GM18498 (cell line): ENCODE results near the gene MAP3K20.
"Not testable (repeated sequence)": the region's sequence is repeated elsewhere in the genome, so short reads cannot be mapped to it uniquely, and the experiment has no call there.

Source experiments
- ATAC-seq: cut with Tn5 transposase; IDR thresholded peaks from one replicate; pipeline ENCODE4 v1.9.1; 2021; ENCODE audit warnings: mild to moderate bottlenecking, moderate library complexity; ENCODE audit not compliant: unreplicated experiment

Gene MAP3K20

DNA sequence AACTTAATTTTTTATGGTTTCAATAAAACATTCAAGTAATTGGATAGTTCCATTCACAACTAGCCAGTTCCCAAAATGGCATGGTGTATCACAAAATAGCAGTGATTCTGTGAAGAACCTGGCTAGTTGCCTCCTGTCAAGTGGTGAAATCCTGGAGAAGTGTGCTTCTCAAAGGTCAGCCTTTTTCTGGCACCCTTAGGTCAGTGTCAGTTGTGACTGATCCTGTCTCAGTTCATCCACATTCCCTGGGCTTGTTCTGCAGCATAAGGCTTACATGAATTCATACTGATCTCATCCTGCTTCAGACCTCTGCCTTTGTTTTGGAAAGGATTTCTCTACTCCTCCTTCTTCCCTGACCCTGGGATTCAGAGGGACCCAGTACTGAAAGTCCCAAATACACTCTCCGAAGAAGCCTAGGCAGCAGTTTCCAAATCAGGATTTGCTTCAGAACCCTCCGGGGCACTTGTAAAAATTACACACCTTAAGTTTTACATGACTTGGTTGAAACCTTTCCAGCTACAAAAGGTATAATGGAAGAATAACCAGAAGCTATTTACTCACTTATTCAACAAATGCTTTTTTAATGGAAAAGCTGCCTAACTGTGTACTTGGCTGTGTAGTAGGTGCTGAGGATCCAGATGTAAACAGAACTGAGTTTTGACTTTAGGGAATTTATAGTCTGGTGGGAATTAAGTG, 11.0 kb downstream of the MAP3K20 start:
- no peak for ATAC-seq

DNA sequence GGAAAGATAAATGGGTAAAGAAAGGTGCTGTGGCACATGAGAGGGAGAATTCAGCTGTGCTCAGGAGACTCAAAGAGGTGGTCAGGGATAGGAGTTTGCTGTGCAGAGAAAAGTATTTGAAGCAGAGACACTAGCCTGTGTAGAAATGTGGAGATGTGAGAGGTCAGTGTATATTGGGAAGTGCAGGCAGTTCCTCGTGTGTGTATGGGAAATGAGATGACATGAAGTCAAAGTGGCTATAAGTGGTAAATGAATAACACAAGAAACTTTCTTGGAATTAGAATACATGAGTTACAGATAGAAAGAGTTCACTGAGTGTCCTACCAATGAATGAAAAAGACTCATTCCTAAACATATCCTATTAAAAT, 11.6 kb downstream of the MAP3K20 start:
- ATAC-seq = no peak

DNA sequence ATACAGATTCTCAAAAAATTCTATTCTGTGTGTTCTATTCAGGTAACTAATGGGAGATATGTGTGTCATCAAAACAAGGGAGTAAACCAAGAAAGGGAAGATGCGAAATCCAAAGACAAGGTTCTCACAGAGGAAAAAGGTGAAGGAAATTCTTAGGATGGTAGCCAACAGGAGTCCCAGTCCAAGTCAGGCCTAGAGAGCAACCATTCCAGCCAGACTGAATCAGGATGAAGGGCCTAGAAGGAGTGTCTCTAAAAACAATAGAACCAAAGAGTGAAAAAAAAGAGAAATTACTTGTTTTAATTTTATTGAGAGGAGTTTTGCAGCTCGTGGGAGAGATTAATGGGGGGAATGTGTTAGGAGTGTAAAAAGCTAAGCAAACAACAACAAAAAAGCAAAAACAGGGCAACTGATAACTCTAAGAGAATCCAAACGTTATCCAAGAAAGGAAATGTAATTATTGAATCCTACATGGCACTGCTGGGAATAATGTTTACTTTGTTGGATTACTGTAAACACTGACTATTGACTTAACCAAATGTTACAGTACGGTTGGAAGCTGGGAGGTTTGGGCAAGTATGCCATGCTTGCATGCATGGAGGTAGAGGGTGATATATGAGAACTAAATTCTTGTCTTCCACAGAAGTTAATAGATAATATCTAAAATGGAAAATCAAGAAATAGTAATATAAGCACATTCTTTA, 12.3 kb downstream of the MAP3K20 start:
- ATAC-seq = no peak

DNA sequence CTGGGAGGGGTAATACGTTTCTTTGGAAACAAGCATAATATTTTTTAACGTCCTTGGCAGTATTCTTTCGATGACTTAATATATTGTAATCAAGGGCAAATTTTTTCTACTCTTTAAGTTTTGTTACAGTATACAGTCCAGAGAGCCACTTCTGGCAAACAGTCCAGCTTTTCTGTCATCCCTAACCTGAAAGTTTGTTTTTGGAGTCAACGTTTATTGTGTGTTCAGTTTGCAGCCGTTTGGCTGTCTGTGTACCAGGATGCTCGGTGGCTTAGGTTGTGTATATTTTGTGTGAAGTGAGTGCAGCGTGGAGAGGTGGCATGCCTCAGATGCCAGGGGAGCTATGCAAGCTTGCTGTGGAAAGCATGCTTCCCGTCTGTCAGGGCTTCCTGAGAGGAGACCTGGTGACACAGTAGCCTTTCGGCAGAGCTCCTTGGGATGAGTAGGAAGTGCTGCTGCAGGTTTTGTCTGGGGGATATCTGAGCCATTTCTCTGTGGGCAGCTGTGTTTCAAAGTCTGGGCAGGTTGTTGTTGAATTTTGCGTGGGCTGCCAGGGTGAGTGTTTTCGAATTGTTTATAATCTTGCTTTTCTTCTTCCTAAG, 14.7 kb downstream of the MAP3K20 start:
- ATAC-seq = no peak

DNA sequence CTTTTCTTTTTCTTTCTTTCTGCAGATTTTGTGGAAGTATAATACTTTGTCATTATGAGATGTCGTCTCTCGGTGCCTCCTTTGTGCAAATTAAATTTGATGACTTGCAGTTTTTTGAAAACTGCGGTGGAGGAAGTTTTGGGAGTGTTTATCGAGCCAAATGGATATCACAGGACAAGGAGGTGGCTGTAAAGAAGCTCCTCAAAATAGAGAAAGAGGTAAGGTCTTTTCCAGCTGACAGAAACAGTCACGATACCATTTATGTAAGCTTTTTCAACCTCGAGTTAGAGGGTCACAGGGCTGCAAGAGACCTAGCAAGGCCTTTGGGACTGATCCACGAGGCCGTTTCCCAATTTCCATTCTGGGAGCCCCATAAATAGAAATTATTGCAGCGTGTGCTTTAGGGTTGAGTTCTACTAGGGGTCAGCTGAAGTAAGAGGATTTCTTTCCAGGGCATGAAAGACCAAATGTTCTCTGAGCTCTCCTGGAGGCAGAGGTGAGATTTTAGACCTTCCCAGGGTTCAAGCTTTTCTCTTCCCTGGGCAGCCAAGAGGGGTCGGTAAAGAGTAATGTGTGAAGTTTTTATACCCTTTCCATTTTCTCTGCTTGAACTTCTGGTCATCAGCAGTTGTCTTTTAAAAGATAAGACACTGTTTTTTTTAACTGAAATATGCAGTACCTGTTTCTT, 15.5 kb downstream of the MAP3K20 start:
- no peak for ATAC-seq

DNA sequence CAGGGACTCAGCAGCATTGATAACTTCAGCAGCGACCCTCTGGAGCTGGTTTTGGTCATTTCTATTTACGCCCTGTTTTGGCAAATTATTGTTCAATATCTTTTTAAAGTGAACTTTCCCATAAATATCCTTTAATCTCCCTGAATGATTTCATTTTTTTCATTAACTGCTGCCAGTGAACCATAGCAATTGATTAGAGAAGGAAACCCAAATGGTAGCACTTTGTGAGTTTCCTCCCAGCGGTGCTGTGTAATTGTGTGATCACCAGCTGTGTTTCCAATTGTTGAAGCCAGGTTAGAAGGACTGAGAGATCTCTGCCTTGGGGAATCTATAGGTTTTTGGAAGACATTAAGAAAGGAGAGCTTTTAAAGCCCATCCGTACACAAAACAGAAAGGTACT, 16.3 kb downstream of the MAP3K20 start:
- no peak for ATAC-seq

DNA sequence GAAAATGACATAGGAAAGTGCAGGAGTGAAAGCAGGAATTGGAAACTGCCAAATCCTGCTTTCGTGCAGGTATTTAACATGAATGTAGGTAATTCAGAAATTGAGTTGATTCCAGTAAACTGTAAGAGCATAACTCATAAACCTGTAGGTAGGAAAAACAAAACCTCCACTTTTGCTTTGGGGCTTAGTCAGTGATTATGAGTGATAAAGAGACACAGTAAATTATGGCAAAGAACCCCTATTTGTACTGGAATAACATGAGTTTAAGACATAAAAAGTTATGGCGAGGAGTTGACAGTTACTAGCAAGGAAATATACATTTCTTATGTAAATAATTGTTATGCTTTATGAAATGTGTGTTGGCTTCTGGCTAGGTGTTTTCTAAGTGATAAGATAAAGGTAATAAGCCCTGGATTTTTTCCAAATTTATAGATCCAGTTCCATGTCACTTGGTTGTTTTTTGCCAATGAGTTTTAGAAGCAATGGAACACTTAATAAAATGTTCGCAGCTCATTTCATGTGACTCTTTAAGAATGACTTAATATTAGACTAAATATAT, 17.3 kb downstream of the MAP3K20 start:
- ATAC-seq = no peak

DNA sequence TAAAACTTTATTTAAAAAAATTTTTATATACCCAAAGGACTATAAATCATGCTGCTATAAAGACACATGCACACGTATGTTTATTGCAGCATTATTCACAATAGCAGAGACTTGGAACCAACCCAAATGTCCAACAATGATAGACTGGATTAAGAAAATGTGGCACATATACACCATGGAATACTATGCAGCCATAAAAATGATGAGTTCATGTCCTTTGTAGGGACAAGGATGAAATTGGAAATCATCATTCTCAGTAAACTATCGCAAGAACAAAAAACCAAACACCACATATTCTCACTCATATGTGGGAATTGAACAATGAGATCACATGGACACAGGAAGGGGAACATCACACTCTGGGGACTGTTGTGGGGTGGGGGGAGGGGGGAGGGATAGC, 18.0 kb downstream of the MAP3K20 start:
- ATAC-seq = not testable (repeated sequence)

DNA sequence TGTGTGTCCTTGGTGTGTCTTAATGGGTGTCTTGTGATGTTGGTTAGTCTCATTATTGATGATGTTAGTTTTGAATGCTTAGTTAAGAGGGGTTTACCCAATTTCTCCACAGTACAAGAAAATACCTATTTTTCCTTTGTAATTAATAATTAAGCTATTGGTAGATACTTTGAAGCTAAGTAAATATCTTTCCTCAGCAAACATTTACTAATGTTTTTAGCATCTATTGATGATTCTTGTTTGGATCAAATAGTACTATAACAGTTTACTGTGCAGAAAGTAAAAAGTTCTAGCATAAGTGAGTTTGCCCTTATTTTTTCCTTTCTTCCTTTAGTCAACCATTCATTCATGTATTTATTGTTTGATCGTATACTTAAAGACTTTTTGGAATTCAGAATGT, 19.1 kb downstream of the MAP3K20 start:
- no peak for ATAC-seq

DNA sequence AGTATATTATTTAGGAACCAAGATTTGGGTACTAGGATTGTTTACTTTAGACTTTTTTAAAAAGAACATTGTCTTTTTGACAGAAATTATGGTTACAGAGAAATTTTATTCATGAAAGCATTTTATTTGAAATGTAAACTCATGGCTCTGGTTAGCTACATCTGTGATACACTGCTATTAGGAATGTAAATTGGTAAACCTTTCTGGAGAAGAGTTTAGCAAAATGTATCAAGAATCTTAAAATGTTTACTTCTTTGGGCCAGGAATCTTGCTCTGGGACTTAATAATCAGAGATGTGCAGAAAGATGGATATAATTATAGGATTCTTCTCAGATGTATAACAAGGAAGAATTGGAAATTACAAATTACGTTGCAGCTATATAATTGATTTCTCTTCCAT, 19.7 kb downstream of the MAP3K20 start:
- ATAC-seq = no peak

DNA sequence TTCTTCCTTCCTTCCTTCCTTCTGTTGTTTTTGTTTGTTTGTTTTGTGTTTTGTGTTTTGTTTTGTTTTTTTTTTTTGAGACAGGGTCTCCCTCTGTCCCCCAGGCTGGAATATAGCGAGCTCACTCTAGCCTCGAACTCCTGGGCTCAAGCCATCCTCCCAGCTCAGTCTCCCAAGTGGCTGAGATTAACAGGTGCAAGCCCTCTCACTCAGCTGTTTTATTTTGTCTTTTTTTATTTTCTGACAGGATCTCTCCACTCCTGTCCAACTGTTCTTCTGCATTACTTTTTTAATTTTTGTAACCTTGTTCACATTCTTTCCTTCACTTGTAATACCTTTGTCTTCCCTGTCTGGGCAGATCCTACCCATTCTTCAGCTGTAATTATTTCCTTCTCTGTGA, 23.6 kb downstream of the MAP3K20 start:
- ATAC-seq = no peak

DNA sequence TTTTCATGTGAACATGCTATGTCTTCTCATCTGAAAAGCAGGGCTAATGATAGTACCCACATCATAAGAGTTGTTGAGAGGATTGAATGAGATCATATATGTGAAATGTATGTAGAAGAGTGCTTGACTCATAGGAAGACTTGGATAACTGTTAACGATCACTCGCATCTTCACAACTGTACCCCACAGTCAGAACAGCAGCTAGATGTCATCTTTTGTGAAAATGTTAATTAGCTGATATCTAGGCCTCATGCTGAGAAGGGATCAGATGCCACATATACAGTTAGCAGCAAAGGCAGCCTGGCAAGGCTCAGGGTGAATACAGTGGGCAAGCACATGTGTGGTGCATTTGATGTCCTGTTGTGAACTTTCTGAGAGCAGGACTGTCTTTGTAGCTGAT, 24.2 kb downstream of the MAP3K20 start:
- no peak for ATAC-seq

DNA sequence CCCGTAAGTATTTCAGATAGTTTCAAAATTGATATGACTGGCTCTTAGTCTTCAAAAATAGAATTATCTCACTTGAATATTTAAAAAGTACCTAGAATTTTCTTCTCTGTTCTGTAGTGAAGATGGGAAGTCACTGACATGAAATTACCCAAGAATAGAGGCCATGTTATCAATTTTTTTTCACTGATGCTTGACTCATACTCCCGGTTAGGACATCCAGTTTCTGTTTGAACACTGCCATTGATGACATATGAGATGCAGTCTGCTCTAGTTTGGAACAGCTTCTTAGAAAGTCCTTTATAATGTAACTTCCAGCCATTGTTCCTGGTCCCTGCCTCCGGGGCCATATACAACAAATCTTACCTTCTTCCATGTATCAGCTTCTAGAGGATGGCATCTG, 26.0 kb downstream of the MAP3K20 start:
- peak; percentile 76 for ATAC-seq

DNA sequence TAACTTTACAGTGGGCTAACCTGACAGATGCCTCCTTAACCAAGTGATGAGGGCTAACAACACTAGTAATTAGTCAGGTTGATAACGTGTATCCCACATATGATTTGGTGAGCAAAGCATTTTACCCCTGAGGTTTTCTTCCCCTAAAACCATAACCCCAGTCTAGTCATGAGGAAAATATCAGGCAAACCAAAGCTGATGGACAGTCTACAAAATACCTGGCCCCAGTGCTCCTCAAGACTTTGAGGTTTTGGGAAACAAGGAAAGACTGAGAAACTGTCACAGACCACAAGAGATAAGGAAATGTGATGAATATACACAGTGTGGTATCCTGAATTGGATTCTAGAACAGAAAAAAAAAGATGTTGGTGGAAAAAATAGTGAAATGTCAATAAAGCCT, 28.5 kb downstream of the MAP3K20 start:
- no peak for ATAC-seq

DNA sequence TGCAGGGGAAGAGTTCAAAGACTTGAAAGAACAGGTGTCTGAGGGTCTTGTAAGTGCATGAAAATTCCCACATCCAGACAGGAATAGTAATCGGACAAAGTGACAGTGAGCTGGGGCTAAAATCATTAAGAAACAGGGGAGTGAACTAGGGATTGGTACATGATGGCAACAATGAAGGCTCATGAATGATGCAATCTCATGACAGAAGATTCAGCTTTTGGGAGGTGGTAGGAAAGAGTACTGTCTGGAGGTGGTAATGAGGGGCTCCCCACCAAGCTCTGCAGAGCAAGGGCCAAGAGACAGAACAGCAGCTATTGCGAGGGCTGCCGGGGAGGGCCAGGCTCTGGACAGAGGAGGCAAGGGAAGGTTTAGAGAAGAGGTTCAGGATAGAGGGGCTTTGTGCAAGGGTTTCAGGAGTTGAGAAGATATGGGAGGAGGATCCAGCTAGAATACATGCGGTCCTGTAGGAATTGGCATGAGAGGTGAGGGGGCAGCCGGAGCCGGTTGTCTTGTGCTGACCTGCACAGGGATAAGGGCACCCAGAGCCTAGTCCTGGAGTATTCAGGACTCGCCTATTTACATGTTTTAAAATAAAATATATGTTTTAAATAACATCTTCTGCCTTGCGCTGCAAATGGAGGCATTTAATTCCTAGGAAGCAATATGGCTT, 31.4 kb downstream of the MAP3K20 start:
- no peak for ATAC-seq

DNA sequence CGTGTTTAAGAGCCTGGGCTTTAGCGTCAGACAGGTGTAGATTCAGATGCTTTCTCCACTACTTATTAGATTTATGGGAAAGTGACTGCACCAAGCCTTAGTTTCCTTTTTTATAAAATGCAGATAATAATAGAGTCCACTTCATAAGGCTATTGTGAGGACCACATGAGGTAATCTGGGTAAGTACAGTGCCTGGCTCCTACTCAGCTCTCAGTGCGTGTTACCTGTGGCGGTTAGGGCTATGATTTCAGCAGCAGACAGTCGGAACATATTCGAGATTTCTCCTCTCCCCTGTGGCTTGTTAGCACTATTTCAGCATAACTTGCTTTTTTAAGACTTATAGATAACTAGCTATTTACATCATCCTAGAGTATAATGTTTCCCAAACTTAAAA, 32.0 kb downstream of the MAP3K20 start:
- ATAC-seq = no peak

DNA sequence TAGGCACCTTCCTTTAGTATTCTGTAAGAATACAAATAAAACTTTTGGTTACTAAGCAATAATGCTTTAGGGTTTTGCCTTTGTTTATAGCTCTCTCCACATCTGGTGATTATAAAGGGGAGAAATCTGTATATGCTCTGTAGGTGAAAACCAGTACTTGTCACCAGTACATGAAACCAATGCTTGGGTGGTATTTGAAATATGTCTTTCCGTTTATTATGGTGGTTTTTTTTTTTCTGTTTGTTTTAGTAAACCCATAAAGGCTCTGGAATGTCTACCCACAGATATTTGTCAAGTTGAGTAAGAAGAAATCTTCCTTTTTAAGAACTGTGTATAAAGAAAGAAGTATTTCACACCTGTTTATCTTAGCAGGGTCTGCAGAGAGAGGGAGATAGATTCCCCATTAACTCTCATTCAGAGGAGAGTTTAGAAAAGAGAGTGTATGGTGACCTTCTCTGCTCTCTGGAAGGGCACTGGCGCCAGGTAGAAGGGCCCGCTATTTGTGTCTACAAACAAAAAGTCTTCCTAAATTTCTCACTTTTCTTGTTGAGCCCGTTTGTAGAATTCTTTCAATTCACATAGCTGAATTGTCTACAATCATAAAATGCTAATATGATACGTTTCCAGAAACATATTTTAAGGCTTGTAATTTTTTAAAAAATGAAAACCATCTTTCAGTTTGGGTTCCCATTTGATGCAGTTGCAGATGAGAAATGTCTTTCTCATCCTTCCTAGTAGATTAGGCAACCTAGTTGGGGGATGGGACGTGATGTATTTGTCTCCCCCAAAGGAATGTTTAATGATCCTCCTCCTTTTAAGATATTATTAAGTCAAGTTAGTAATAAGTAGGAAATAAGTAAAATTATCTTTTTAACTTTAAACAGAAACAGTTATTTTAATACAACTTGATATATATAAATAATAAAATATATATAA, 33.9 kb downstream of the MAP3K20 start:
- no peak for ATAC-seq

DNA sequence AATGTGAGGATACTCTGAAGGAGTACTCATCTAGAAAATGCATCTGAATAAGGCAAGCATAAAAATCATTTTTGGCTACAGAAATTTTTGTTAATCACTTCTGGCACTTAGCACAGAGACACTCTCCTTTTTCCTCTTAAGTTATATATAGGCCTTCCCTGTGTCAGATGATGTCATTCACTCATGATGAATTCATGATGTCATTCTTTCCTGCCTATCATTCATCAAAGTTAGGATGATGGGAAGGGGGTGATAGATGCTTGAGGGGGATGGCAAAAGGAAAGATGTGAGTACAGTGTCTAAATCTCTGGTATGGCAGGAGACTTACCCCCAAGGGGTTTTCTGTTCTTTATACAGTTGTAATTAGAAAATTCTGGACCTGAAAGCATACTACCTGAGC, 42.0 kb downstream of the MAP3K20 start:
- ATAC-seq = no peak

DNA sequence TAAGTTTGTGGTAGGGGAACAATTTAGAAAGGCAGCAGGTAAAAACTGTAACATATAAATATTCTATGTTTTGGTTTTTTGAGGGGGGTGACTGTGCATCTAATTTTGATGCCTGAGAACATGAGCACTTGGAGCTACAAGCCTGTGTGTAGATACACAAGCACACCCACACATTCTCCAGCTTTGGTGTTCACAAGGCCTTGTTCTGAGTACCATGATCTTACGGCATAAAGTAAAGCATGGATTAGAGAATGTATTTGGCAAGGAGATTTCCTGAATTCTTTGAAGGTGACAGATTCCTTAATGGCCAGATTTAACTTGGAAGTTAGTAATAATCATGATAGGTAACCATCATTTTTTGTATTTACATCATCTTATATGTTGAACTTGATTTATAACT, 42.7 kb downstream of the MAP3K20 start:
- no peak for ATAC-seq
